CD4-positive, alpha-beta T cell treated with Interleukin-12 subunit alpha and Interleukin-12 subunit beta, for 1 hour (primary cell): Measurements from ENCODE around the gene TPSG1.

Experiments used
- DNase-seq: peaks from one replicate; pipeline ENCODE4 v3.0.0-alpha.2; 2020

TPSG1 gene

DNA sequence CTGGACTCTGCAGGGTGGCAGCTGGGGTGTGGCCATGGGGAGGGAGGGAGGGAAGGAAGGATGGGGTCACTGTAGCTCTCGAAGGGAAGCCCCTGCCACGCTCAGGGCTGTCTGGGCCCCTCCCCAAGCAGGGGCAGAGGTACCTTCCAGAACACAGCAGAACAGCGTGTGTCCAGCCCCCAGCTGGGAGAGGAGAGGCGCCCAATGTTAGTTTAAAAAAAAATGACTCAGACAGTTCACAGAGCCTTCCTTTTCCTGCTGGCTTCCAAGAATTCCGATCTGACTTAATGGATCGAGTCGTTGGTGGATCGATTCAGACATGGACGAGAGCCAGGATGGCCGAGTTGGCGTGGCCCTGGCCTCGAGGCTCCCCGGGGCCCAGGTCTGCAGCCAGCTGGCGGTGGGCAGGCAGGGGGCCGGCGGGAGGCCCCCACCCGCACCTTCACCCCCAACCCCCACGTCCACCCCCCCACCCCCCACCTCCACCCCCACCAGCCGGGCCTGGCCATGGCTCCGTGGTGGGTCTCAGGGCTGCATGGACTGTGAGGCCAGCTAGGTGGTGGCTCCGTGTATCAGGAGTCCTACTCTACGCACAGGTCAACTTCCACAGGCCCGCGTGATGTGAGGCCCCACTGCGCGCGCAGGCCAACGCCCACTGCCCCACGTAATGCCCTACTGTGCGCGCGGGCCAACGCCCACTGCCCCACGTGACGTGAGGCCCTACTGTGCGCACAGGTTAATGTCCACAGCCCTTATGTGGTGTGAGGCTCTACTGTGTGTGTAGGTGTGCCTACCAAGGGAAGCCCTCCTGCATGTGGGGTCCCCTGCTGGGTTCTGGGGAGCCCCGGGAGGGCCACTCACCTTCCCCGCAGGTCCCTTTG, 50.4 kb downstream of the TPSG1 start:
- DNase-seq, result no peak

DNA sequence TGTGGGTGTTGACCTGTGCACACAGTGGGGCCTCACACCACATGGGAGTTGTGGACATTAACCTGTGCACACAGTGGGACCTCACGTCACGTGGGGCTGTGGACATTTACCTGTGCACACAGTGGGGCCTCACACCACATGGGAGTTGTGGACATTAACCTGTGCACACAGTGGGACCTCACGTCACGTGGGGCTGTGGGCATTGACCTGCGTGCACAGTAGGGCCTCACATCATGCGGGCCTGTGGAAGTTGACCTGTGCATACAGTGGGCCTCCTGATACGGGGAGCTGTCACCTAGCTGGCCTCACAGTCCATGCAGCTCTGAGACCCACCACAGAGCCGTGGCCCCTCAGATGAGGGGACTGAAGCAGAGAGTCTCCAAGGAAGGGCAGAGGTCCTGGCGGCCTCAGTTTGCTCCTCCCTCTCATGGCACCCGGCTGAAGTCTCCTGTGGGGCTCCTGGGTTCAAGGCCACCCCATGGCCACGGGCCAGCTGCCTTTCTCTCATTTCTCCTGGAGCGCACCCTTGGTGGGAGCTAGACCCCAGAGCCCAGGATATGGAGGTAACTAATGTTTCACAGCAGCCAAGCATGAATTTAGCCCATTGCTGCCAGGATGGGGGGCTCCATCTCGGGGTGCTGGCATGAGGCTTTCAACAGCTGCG, 51.1 kb downstream of the TPSG1 start:
- no peak for DNase-seq

DNA sequence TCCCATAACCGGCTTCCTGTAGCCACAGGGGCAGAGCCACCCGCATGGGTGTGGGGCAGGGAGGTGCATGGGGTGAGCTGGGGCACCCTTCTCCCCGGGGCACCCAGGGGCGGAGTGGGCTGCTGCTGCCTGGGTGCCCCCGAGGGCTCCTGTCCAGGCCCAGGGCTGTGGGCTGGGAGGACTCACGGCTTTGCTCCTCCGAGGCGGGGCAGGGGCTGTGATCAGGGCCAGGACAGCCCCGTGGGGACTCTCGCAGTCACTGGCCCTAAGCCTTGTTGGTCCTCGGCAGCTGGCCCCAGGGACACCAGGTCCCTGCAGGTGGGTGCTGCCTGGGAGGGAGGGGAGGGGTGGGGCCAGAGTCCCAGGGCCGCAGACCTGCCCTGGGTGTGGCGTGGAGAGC, 52.4 kb downstream of the TPSG1 start:
- no peak for DNase-seq

DNA sequence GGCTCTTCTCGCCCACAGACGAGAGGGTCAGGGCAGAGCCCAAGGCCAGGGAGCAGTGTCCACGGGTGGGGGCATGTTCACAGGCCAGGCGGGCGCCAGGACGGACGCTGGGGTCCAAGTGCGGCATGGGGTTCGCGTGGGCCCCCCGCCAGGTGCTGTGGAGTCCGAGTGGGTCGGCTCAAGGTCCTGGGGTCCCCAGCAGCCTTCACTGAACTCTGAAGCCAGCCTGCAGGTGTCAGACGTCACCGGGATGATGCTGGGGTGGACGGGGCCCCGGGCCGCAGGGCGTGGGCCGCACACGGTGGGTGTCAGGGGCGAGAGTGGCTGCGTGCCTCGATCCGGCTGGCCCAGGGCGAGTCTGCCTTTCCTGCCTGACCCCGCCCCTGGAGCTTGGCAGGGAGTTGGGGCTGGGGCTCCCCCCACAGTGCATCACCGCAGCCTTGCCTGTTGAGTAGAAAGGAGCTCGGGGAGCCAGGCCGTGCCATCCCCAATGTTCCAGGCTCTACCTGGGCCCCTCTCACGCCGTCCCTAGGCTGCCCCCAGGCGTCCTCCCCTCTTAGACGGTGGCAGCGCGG, 53.1 kb downstream of the TPSG1 start:
- DNase-seq, result no peak
